OCI-M2 (cell line): Measurements from ENCODE around the gene RAP1GAP2.

Source experiments
- DNase-seq: peaks from one replicate; lab custom pipeline; 2025; ENCODE audit not compliant: unreplicated experiment; lab: John Stamatoyannopoulos, UW

The RAP1GAP2 gene

GRCh38 chr17:2909175-2909845 is 113.1 kb downstream of the RAP1GAP2 start:
- no peak for DNase-seq

- DNase-seq, result no peak
These were observed 113.6 kb downstream of the RAP1GAP2 start for GRCh38 chr17:2909846-2910234.

- DNase-seq, result no peak
These were observed 115.0 kb downstream of the RAP1GAP2 start for GRCh38 chr17:2911035-2911754.

DNA sequence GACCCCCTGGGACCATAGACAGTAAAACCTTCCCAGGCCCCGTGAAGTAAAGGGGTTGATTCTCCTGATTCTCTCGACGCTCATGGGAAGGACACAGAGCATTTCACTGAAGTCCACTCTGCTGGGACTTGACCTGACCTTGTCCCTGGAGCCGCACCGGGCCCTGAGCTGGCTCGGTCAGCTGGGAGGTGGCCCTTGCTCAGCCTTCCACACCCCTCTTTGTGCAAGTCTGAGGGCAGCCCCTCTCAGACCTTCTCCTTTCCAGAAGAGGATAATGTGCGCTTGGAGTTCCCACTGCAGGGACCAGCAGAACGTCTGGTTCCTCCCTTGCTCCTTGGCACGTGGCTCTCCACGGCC is 115.5 kb downstream of the RAP1GAP2 start:
- no peak for DNase-seq

GRCh38 chr17:2912754-2913153 is 116.5 kb downstream of the RAP1GAP2 start:
- DNase-seq, result no peak

- no peak for DNase-seq
These were observed 120.2 kb downstream of the RAP1GAP2 start for GRCh38 chr17:2916461-2916860.

DNA sequence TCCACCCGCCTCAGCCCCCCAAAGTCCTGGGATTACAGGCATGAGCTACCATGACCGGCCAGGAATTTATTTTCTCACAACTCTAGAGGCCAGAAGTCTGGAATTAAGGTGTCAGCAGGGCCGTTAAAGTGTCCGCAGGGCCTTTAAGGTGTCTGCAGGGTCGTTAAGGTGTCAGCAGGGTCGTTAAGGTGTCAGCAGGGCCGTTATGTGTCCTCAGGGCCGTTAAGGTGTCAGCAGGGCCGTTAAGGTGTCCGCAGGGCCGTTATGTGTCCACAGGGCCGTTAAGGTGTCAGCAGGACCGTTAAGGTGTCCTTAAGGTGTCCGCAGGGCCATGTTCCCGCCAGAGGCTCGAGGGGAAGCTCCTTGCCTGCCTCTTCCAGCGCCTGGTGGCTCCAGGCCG is 125.2 kb downstream of the RAP1GAP2 start:
- no peak for DNase-seq

GRCh38 chr17:2924211-2924610 is 128.0 kb downstream of the RAP1GAP2 start:
- DNase-seq, result no peak

DNA sequence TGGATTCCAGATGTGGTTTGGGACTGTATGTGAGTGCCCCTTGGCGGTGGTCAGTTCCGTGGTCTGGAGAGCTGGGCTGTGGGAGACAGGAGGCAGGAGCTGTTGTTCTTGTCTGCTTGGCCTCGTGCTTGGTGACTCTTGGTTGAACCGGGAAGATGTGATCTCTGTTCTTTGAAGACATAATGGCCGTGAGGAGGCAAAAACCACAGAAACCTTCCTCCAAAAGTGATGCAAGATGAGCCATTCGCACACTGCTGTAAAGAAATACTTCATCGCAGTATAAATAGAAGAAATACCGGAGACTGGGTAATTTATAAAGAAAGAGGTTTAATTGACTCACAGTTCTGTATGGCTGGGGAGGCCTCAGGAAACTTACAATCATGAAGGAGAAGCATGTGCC is 128.8 kb downstream of the RAP1GAP2 start:
- no peak for DNase-seq

DNA sequence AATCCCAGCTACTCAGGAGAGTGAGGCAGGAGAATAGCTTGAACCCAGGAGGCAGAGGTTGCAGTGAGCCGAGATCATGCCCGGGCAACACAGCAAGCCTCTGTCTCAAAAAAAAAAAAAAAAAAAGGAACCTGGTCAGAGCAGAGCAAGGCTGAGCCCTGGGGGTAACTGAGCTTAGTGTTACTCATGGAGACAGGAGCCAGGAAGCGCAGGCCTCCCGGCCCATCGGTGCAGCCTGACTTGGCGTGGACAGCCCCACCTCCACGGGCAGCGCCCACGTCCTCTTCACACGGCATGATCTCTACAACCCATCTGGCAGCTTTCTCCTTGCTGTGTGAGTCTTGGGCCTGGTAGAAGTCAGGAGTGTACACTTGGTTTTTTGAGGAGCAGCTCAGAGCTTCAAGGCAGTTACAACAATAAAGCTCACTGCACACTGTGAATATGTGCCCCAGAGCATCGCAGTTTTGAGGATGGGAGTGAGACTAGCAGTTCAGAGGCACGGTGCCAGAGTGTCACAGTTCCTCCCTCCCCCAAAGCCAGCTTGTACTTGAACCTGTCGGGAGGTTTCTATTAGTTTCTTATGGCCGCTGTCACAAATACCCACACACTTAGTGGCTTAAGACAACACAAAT is 129.9 kb downstream of the RAP1GAP2 start:
- no peak for DNase-seq

GRCh38 chr17:2928294-2928890 is 132.2 kb downstream of the RAP1GAP2 start:
- DNase-seq, result no peak

GRCh38 chr17:2929881-2930533 is 133.8 kb downstream of the RAP1GAP2 start:
- no peak for DNase-seq

DNA sequence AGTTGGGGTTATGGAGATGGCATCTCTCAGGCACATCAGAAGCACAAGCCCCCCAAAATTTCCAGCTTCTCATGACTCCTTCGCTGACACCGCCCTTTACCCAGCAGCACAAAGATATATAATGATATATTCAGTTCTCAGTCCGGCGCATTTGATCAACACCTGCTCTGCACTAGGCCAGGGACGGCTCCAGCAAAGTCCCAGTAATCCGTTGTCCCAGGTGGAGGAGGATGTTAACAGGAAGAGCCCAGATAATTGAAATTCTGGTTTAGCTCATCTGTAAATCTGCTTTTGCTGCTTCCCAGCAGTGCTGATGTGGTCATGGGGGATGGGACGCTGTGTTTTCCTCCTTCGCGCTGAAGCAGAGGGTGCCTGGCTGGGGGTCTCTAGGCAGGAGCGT is 135.6 kb downstream of the RAP1GAP2 start:
- DNase-seq, result no peak

DNA sequence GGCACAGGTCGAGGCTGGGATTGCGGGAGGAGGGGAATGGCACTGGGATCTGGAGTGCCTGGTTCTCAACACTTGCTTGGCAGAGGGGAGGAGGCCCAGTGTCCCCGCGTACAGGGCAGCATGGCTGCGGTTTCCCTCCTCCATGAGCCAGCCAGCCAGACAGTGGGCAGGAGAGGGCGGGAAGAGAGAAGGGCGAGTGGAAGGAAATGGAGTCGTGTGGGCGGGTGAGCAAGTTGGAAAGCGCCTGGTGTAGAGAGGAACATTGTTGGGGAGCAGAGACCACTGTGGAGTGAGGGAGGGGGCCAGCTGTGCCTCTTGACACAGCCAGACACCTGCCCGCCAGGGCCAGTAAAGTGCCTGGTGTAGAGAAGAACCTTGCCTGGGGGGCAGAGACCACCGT is 136.7 kb downstream of the RAP1GAP2 start:
- DNase-seq, result no peak

GRCh38 chr17:2933606-2934005 is 137.4 kb downstream of the RAP1GAP2 start:
- DNase-seq, result no peak

DNA sequence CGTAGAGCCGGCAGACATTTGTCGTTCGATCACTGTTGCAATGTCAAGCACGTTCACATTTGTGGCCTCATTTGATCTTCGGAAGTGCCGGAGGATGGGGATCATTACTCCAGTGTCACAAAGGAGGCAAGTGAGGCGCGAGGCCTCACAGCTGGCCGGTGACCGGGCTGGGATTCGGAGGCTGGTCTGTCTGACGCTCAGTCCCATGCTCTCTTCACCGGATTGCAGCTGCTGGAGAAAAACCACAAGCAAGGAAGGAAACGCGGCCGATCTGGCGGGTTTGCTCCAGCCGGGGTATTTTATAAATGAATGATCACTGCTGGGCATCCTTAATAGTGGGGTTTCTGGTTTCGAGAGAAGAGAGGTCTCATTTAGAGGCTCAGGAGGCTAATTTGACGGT is 139.4 kb downstream of the RAP1GAP2 start:
- DNase-seq, result no peak

DNA sequence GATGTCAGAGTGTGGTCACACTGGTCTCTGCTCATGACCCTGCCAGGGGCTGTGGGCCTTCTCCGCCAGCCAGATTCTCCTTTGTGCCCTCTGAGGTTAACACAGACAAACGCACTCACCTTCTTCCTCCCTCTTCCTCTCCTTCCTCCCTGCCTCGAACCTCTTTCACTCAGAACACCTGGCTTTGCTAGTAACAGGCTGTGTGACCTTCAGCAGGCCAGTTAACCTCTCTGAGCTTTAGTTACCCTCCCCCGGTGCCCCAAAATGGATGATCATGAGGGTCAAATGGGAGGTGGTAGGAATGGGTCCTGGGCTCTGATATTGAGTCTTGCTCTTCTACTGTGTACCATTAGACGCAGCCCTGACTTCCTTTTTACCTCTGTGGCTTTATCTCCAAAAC is 140.1 kb downstream of the RAP1GAP2 start:
- DNase-seq, result no peak

DNA sequence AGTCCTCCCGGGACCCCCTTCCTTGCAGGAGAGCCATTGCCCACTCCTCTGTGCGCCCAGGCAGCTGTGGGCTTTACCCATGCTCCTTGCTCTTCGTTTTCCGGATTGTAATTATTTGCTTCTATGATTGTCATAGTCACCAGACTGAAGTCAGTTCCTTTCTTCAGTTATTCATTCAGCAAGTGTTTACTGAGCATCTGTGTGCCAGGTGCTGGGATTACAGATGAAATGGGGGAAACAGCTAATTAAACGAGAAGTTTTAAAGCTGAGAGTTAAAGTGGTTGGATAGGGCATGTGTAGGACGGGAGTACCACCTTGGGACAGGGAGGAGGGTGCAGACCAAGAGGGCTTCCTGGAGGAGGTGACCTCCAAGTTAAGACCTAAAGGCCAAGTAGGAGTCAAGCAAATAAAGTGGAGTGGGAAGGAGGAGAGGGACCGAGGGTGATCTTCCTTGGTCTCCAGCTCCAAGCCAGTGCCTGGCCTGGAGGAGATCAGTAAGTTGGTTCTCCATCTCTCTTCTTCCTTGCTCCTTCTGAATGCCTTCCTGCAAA is 140.6 kb downstream of the RAP1GAP2 start:
- DNase-seq, result no peak

DNA sequence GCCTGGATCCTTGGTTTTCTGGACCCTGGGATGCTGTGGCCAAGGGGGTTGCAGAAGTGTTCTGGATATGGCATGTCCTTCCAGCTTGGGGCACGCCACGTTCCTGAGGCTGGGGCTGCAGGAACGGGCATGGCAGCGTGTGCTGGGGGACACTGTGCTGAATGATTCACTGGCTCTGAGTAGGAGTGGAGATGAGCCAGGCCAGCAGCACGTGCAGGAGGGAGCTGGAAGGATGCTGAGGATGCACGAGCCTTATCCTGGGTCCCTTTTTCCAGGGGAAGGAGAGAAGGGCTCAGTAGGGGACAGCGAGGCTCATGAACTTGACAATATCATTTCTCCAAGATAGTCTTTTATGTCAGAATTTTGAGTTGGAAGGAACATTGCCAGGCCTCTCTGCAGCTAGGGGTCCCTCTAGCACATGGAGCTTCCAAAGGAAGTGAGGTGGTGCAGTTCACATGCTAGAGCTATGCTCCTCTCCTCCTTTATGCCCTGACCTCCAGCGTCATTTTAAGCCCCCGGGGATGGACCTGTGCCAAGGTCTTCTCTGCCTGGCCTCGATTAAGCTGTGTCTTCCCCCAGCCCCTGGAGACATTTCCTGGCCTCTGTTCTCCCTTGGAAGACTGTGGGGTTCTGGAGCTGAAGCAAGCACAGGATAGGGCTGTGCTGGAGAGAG is 141.2 kb downstream of the RAP1GAP2 start:
- DNase-seq, result no peak

DNA sequence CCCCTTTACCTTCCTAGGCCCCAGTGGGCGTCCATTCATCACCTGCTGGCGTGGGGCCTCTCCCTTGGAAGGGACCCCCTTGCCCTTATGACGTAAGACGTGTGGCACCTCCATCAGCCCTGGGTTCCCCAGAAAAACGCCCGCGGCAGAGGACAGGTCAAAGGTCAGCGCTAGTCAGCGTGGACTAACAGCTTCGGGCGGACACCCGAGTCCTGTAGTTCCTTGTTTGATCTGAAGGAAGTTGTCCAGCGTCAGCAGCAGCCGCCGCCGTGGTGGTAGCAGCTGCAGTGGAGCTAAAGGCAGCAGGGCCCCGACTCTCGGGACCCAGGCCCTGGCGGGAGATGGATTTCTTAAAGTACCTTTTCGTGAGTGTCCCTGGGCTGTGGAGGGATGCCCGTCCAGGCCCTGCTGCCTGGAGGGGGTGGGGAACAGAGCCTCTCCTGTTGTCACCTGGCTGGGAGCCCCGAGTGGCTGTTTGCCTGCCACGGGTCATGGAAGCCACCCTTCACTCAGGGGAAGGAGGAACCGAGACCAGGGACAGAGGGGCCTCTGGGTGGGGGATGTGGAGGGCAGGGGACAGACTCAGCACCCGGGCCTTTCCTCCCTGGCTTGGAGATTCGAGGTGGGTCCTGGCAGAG is 143.6 kb downstream of the RAP1GAP2 start:
- no peak for DNase-seq
